Glomerular endothelial cell (primary cell): Measurements from ENCODE around the gene TRIM8. TPM values are rescaled to one million over a fixed set of nuclear protein-coding genes. Genes with fewer than 3 reads are reported as not detected.
A peak's percentile ranks its signal among the peaks of the same experiment; 100 is the strongest.

ENCODE experiments used
- DNase-seq: peaks from one replicate; pipeline ENCODE4 v3.0.0-alpha.2; 2011; ENCODE audit warnings: low read depth, low spot score; ENCODE audit errors: extremely low read depth
- total RNA-seq: library from RNA; depleted of rRNA; stranded (reverse); fragments of >200 nt; gene quantifications from 2 replicates; pipeline ENCODE4 v1.2.3, GENCODE V29; 2015

The TRIM8 gene
- total RNA-seq: 163 and 181 TPM in 2 replicates

DNA sequence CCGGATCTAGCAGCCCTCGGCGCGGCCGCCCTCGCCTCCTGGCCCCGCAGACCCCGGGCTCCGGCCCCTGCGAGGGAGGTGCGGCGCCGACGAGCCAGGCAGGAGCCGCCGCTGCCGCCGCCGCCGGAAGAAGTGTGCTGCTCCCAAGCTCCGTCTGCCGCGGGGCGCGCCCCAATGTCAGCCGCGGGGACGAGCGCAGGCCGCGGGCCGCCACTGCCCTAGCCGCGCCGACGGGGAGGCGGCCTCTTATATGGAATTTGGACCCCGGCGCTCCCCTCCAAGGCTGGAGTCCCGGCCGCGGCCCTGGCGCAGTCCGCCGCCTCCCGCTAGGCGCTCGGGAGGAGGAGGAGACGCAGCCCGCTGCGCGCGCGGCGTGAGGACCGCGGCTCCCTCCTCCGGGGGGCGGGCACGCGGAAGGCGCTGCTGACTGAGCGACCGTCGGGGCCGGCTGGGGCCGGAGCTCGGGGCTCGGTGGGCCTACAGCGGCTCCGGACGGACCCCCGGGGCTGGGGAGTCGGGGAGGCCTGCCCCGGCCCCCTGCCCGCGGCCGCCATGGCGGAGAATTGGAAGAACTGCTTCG, at the start of gene TRIM8:
Gene TRIM8 (plus strand): TSS at position 414 of the 580 bp plus-strand sequence. CDS start 139 bp downstream, at position 553.
- no peak for DNase-seq

GRCh38 chr10:102595293-102595692, 49.0 kb upstream of the TRIM8 start:
- no peak for DNase-seq

- no peak for DNase-seq
Observed at GRCh38 chr10:102595897-102596296, 48.4 kb upstream of the TRIM8 start.

GRCh38 chr10:102596506-102596971, 47.7 kb upstream of the TRIM8 start:
- no peak for DNase-seq

DNA sequence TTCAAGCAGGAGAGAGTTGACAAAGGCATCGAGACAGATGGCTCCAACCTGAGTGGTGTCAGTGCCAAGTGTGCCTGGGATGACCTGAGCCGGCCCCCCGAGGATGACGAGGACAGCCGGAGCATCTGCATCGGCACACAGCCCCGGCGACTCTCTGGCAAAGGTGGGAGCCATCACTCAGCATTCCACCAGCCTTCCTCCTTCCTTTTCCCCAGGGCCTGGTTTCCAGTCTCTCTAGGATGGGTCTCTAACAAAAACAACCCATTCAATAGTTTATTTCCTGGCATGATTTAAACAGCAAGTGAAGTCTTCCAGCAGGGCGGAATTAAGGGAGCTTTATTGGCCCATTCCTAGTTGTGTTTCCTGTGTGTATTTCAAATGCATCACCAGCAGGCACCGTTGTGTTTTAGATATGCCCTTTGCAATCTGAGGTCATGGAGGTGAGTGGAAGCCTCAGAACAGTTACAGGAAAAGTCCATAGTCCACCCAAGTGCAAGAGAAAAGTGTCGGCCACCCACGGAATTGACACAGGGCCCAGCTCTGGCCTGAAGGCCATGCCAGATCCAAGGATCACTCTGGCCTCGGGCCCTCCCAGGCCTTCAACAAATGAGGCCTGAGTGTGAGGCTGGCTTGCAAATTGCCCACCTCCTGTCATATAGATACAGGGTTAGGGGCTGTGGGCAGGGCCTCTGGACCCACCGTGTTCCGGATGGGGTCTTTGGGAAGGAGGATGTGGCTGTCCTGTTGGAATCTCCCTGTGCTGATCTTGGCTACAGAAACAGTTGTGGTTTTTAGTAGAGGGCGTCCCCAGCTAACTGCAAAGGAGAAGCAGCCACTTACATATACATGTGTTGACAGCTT, 46.9 kb upstream of the TRIM8 start:
- DNase-seq: no peak

DNA sequence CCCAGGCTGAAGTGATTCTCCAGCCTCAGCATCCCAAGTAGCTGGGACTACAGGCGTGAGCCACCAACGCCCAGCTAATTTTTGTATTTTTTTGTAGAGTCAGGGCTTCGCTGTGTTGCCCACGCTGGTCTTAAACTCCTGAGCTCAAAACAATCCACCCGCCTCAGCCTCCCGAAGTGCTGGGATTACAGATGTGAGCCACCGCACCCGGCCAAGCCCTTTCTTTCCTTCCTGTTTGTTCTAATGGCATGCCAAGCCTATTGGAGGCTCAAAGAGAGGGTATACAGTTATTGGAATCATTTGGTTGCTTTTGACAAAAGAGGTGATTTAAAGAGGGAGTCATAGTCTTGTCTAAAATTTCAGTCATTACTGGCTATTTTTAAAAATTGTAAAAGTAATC, 46.0 kb upstream of the TRIM8 start:
- no peak for DNase-seq

GRCh38 chr10:102599565-102600327, 44.5 kb upstream of the TRIM8 start:
- peak; percentile 83 for DNase-seq

GRCh38 chr10:102600816-102601215, 43.5 kb upstream of the TRIM8 start:
- no peak for DNase-seq

DNA sequence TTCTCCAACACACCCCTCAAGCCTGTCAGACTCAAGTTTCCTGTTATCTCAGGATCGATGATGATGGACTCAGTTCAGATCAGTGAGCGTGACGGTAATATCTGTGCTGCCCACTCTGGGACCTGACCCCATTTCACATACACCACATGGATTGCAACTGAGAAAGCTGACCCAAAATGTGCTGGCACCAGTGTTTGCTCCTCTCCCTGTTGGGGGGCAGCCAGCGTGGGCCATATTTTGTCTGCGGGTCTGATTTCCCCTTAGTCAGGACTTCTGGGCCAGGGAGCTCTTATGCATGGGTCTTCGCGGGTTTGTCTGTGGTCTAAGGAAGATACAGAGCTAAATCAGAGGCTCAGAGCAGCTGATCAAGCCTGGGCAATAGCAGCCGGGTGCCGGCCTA, 42.6 kb upstream of the TRIM8 start:
- no peak for DNase-seq

GRCh38 chr10:102602272-102603045, 41.8 kb upstream of the TRIM8 start:
- DNase-seq: no peak

- no peak for DNase-seq
Observed at GRCh38 chr10:102603946-102604345, 40.3 kb upstream of the TRIM8 start.

GRCh38 chr10:102604439-102604841, 39.8 kb upstream of the TRIM8 start:
- peak; percentile 56 for DNase-seq

GRCh38 chr10:102605712-102606111, 38.6 kb upstream of the TRIM8 start:
- DNase-seq: no peak

- DNase-seq: no peak
Observed at GRCh38 chr10:102608487-102608886, 35.8 kb upstream of the TRIM8 start.

DNA sequence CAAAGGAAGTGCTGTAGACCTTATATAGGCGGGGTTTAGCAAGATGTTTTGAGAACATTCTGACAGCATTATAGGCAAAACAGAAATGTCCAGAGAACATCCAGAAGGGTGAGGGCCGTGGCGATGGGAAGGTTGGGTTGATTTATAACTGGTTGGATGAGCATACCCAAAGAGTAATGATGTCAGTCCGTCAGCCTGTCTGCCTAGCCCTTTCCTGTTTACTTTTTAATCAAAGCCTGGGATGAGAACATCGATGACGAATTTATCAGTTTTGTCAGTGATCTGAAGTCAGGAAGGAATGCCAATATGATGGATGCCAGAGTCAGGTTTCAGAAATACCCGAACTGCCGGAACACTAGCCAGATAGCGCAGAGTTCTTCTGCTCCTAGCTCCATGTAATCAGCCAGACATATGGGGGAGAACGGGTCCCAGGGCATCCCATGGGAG, 33.8 kb upstream of the TRIM8 start:
- DNase-seq: no peak

DNA sequence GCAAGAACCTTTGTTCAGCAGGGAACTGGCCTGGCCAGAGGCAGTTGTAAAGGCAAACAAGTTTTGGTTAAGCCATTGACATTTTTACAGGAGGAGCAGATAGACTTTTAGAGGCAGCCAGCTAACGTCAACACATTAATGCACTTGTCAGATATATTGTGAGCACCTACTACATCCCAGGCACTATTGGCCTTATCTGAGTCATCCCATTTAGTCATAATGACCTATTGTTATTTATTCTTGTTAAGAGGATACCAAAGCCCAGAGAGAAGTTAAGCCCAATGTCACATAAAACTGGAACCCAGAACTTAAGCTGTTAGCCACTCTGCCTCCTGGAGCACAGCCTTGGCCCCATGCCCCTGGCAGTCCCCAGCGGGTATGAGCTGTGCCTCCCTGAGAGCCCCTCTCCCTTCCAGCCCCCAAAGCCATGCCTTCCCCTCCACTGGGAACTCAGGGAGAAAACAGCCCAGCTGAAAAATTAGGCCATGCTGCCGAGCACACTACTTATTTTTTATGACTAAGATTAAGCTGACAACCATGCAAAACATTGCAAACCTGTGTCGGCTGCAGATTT, 32.7 kb upstream of the TRIM8 start:
- DNase-seq: no peak

DNA sequence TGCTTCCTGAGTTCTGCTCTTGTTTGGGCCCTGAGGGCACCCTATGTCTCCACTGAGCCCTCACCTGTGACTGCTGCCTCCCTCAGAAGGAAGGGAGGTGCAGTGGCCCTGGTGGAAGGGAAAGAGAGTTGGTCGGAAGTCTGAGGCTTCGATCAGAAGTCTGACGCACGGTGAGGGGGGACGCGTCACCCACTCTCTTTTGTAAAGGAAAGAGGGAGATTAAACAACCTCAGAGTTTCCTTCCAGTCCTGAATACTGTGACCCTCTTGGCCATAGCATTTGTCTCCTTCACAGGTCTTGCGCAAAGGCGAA, 31.4 kb upstream of the TRIM8 start:
- no peak for DNase-seq

DNA sequence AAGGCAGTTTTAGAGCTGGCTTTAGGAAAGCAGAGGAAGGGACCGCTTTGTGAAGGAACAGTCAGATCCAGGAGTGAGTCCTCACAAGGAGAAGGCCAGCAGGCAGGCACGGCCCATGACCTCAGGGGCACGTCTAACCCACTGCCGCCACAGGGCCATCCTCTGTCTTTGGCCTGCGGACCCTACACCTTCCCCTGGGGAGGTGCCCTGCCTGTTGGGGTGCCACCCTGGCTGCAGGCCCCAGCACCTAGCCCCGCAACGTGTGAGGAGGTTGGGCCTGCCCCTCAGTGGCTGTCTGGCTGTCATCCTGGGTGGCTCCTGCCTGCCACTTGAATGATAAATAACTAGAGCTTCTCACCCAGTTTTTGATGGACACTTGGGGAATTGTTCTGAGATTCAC, 31.0 kb upstream of the TRIM8 start:
- no peak for DNase-seq

DNA sequence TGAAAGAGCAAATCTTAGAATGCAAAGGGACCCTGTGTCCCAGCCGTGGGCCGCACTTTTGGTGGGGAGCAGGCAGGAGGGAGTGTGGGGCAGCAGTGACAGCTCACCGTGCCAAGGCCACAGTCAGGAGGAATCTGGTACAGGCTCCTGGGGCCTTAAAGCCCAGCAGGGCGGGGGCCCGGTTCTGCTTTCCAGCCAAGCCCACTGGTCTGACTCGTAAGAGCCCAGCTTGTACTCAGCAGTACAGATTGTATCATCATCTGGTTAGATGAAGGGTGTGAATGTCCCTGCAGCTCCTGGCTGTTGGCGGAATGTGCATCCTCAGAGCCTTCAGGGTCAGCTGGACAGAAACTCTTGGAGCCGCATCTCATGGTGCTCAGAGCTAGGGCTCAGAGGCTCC, 30.5 kb upstream of the TRIM8 start:
- DNase-seq: no peak

DNA sequence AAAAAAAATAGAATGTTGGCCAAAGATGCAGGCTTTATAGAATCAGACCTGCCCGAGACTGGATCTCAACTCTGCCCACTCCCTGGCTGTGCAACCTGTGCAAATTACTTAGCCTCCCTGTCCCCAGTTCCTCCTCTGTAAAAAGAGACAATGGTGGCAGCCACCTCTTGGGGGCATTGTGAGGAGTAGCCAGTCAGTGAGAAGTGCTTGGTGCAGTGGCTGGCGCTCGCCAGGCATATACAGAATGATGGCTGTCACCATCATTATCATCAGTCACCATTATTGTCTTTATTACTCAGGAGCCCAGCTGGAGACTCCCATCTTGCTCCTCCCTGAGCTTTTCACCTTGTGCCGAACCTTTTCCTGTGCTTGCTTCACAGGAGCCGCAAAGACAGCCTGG, 29.4 kb upstream of the TRIM8 start:
- no peak for DNase-seq
